ENCODE results near the gene PROSER2. TPM values are rescaled to one million over a fixed set of nuclear protein-coding genes. Genes with fewer than 3 reads are reported as not detected.

Gene PROSER2
- total and polyA plus RNA-seq, 9 of the 15 experiments (the other 6 are each of a cell fraction or from before 2014, with no cell fraction given) = 0.62 to 14.8 (median 2.9) TPM

DNA sequence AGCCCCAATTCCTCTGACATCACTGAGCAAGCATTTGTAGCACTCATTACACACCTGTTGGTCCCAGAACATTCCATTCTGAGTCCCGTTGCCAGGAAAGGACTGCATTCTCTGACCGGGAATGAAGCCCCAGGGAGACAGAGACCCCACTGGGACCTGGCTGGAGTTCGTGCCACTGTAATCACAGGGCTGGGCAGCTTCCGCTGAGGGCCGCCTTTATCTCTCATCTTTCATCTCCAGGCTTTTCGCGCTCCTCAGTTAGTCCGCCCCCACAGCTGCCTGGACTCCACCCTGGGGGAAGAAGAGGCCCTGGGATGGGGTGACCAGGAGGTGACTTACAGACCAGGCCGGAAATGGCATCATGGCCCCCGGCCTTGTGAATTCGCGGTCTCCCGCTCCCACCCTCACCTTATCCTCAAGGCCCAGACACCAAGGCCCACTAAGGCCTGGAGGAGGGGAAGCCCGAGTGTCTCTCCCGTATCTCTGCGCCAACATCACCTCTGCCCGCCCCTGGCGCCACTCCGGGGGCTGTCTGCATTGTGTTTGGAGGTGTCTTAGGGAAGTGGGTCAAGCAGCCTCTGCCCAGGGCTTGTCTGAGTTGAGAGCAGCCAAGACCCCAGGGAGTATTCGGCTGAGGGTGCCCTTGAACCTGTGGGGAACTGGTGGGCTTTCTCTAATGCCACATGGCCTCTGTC, 75.4 kb downstream of the PROSER2 start (continued):
- TF ChIP-seq, protein P1, sequence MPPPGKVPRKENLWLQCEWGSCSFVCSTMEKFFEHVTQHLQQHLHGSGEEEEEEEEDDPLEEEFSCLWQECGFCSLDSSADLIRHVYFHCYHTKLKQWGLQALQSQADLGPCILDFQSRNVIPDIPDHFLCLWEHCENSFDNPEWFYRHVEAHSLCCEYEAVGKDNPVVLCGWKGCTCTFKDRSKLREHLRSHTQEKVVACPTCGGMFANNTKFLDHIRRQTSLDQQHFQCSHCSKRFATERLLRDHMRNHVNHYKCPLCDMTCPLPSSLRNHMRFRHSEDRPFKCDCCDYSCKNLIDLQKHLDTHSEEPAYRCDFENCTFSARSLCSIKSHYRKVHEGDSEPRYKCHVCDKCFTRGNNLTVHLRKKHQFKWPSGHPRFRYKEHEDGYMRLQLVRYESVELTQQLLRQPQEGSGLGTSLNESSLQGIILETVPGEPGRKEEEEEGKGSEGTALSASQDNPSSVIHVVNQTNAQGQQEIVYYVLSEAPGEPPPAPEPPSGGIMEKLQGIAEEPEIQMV (tag; conservative IDR thresholded peaks at IDR 0.05; ENCODE audit: low read depth) = 0 out of 2 replicates have a peak, but pooled peaks have one; percentile 34
- peak; percentile 61 for TF ChIP-seq MTA1 (IDR thresholded peaks at IDR 0.05; ENCODE audit: borderline replicate concordance)
- TF ChIP-seq ZNF644 (tag; IDR thresholded peaks at IDR 0.05; ENCODE audit: low read depth) = peak; percentile 62
- no peak for TF ChIP-seq DNMT1 (IDR thresholded peaks at IDR 0.05)
- peak; percentile 38 for TF ChIP-seq RBM22 (IDR thresholded peaks at IDR 0.05; ENCODE audit: low read depth, low read length, poor library complexity, severe bottlenecking)
- TF ChIP-seq CHCHD3 (CRISPR knock-in tag; IDR thresholded peaks at IDR 0.05) = 0 out of 2 replicates have a peak, but pooled peaks have one; percentile 9
- no peak for TF ChIP-seq SRSF1 (IDR thresholded peaks at IDR 0.05; ENCODE audit: low read depth, low read length)
- TF ChIP-seq ELF1 (tag; IDR thresholded peaks at IDR 0.05) = peak; percentile 63
- TF ChIP-seq CBX5 (IDR thresholded peaks at IDR 0.05; ENCODE audit: borderline replicate concordance, low read depth) = no peak
- no peak for TF ChIP-seq RAD21 (CRISPR knock-in tag; conservative IDR thresholded peaks at IDR 0.05 in 1 of 2, IDR thresholded peaks at IDR 0.05 in 1 of 2)
- TF ChIP-seq TCFL5 (CRISPR knock-in tag; conservative IDR thresholded peaks at IDR 0.05) = no peak
- no peak for TF ChIP-seq BRF1 (IDR thresholded peaks at IDR 0.05; ENCODE audit: borderline replicate concordance, extremely low read depth, insufficient read length)
- TF ChIP-seq KAT7 (CRISPR knock-in tag; IDR thresholded peaks at IDR 0.05; ENCODE audit: borderline replicate concordance) = no peak
- TF ChIP-seq, protein P2, sequence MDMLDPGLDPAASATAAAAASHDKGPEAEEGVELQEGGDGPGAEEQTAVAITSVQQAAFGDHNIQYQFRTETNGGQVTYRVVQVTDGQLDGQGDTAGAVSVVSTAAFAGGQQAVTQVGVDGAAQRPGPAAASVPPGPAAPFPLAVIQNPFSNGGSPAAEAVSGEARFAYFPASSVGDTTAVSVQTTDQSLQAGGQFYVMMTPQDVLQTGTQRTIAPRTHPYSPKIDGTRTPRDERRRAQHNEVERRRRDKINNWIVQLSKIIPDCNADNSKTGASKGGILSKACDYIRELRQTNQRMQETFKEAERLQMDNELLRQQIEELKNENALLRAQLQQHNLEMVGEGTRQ (CRISPR knock-in tag; IDR thresholded peaks at IDR 0.05) = no peak
- TF ChIP-seq, protein P3, sequence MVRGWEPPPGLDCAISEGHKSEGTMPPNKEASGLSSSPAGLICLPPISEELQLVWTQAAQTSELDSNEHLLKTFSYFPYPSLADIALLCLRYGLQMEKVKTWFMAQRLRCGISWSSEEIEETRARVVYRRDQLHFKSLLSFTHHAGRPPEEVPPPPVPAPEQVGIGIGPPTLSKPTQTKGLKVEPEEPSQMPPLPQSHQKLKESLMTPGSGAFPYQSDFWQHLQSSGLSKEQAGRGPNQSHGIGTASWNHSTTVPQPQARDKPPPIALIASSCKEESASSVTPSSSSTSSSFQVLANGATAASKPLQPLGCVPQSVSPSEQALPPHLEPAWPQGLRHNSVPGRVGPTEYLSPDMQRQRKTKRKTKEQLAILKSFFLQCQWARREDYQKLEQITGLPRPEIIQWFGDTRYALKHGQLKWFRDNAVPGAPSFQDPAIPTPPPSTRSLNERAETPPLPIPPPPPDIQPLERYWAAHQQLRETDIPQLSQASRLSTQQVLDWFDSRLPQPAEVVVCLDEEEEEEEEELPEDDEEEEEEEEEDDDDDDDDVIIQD (CRISPR knock-in tag; IDR thresholded peaks at IDR 0.05) = no peak
- TF ChIP-seq, protein P4, sequence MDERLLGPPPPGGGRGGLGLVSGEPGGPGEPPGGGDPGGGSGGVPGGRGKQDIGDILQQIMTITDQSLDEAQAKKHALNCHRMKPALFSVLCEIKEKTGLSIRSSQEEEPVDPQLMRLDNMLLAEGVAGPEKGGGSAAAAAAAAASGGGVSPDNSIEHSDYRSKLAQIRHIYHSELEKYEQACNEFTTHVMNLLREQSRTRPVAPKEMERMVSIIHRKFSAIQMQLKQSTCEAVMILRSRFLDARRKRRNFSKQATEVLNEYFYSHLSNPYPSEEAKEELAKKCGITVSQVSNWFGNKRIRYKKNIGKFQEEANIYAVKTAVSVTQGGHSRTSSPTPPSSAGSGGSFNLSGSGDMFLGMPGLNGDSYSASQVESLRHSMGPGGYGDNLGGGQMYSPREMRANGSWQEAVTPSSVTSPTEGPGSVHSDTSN (CRISPR knock-in tag; IDR thresholded peaks at IDR 0.05; ENCODE audit: low read depth) = no peak
- TF ChIP-seq, protein P4 (tag; conservative IDR thresholded peaks at IDR 0.05; ENCODE audit: low read depth) = no peak
- TF ChIP-seq NUFIP1 (IDR thresholded peaks at IDR 0.05; ENCODE audit: partially characterized antibody) = no peak
- TF ChIP-seq SMARCA5 (IDR thresholded peaks at IDR 0.05) = no peak
- TF ChIP-seq LARP7 (IDR thresholded peaks at IDR 0.05) = no peak
- peak; percentile 87 for TF ChIP-seq BACH1 (tag; IDR thresholded peaks at IDR 0.05)
- no peak for TF ChIP-seq FOS (IDR thresholded peaks at IDR 0.05; ENCODE audit: extremely low read depth, insufficient read length)
